B cell (primary cell): ENCODE data around the gene ARHGAP26. TPM values are rescaled to one million over a fixed set of nuclear protein-coding genes. Genes with fewer than 3 reads are reported as not detected.

Source experiments
- ATAC-seq: fragments of 200-7000 bp; cut with Tn5 transposase; one replicate; pipeline ENCODE4 v1.10.0; 2021; ENCODE audit warnings: low read depth, mild to moderate bottlenecking, moderate number of reproducible peaks, moderate library complexity
- CTCF ChIA-PET: fragments of 350-600 bp; sonication (Branson Sonifier 250); formaldehyde crosslinking; loops from one replicate; lab custom pipeline; 2021; ENCODE audit warnings: antibody characterized with exemption, inconsistent platforms; lab: Charles Lee
- POLR2A ChIA-PET: fragments of 350-600 bp; sonication (Branson Sonifier 250); formaldehyde crosslinking; loops from one replicate; lab custom pipeline; 2021; ENCODE audit warnings: antibody characterized with exemption; lab: Charles Lee
- DNase-seq: peaks from one replicate; pipeline ENCODE4 v3.0.0; 2013
- H2AFZ ChIP-seq: 2 replicates; pipeline ENCODE4 v1.6.1; 2012; ENCODE audit warnings: mild to moderate bottlenecking, low read depth, low read length; ENCODE audit not compliant: insufficient read depth, poor library complexity, severe bottlenecking
- H3K27ac ChIP-seq, 2 donors: 1 replicate in 1 of 2; 2 replicates in 1 of 2; pipeline ENCODE4 v1.5.1; 2012 to 2013; ENCODE audit warnings: low read length in 2 of 2, mild to moderate bottlenecking in 2 of 2, moderate library complexity in 1 of 2
- H3K27me3 ChIP-seq, 4 experiments: fragments of 200-600 bp in 1 of 4; sonication (generic) in 1 of 4; replicated peaks in 1 of 4; 1 replicate in 2 of 4; 2 replicates in 2 of 4; pipeline versions ENCODE4 v1.6.1 to v1.7.0; 2013 to 2016; ENCODE audit warnings: low read length in 3 of 4, mild to moderate bottlenecking in 2 of 4, mixed read lengths in 1 of 4, moderate library complexity in 1 of 4; ENCODE audit not compliant: insufficient read depth in 4 of 4, control insufficient read depth in 3 of 4; ENCODE audit errors: control extremely low read depth in 1 of 4
- H3K36me3 ChIP-seq, 2 experiments: replicated peaks in 1 of 2; 1 replicate in 1 of 2; 2 replicates in 1 of 2; pipeline versions ENCODE4 v1.6.1 to v1.7.1; 2013; ENCODE audit warnings: low read length in 1 of 2; ENCODE audit not compliant: insufficient read depth in 2 of 2, control insufficient read depth in 1 of 2; ENCODE audit errors: control extremely low read depth in 1 of 2, extremely low read depth in 1 of 2
- H3K4me1 ChIP-seq, 2 donors: fragments of 200-600 bp in 1 of 2; sonication (generic) in 1 of 2; 1 replicate in 1 of 2; 2 replicates in 1 of 2; pipeline versions ENCODE4 v1.5.1 to v1.6.1; 2013 to 2017; ENCODE audit warnings: low read length in 2 of 2; ENCODE audit not compliant: control insufficient read depth in 2 of 2, insufficient read depth in 2 of 2
- H3K4me2 ChIP-seq: replicated peaks from 2 replicates; pipeline ENCODE3; 2012; ENCODE audit warnings: mild to moderate bottlenecking, low read depth, low read length; ENCODE audit not compliant: poor library complexity, severe bottlenecking
- H3K4me3 ChIP-seq, 5 experiments: fragments of 200-600 bp in 1 of 5; sonication (generic) in 1 of 5; 1 replicate in 3 of 5; 2 replicates in 2 of 5; pipeline versions ENCODE4 v1.5.1 to v1.7.0; 2011 to 2016; ENCODE audit warnings: low read length in 4 of 5, mild to moderate bottlenecking in 4 of 5, low read depth in 2 of 5, control low read depth in 1 of 5, moderate library complexity in 1 of 5; ENCODE audit not compliant: insufficient read depth in 1 of 5; ENCODE audit errors: control extremely low read depth in 1 of 5, extremely low read depth in 1 of 5
- H3K79me2 ChIP-seq: fragments of 200-600 bp; sonication (generic); one replicate; pipeline ENCODE4 v1.6.0; 2016; ENCODE audit warnings: low read length; ENCODE audit not compliant: control insufficient read depth, insufficient read depth
- H3K9ac ChIP-seq: fragments of 200-600 bp; sonication (generic); 2 replicates; pipeline ENCODE4 v1.6.1; 2017; ENCODE audit warnings: mild to moderate bottlenecking, low read length, moderate library complexity
- H3K9me3 ChIP-seq, 3 donors: one replicate each; pipeline versions ENCODE4 v1.6.1 to v1.7.1; 2013; ENCODE audit warnings: low read length in 2 of 3; ENCODE audit not compliant: control insufficient read depth in 2 of 3, insufficient read depth in 1 of 3; ENCODE audit errors: control extremely low read depth in 1 of 3
- H4K20me1 ChIP-seq: 2 replicates; pipeline ENCODE4 v1.6.0; 2012; ENCODE audit warnings: mild to moderate bottlenecking, low read length; ENCODE audit not compliant: insufficient read depth, control insufficient read depth, poor library complexity, severe bottlenecking
- H3K27ac Mint-ChIP-seq: one replicate; pipeline ENCODE4 v1.8.0; 2021; ENCODE audit warnings: mixed read lengths
- H3K27me3 Mint-ChIP-seq: one replicate; pipeline ENCODE4 v1.8.0; 2021; ENCODE audit warnings: mixed read lengths
- H3K4me1 Mint-ChIP-seq: one replicate; pipeline ENCODE4 v1.8.0; 2021; ENCODE audit warnings: mixed read lengths
- H3K4me3 Mint-ChIP-seq: one replicate; pipeline ENCODE4 v1.8.0; 2021; ENCODE audit warnings: mixed read lengths
- H3K9me3 Mint-ChIP-seq: one replicate; pipeline ENCODE4 v1.8.0; 2022; ENCODE audit warnings: mixed read lengths; ENCODE audit not compliant: insufficient read depth
- EZH2 ChIP-seq: IDR thresholded peaks from 2 replicates; pipeline ENCODE4 v1.6.1; 2012; ENCODE audit warnings: borderline replicate concordance, low read depth, mild to moderate bottlenecking, moderate library complexity, low read length; ENCODE audit not compliant: insufficient read depth, poor library complexity, severe bottlenecking
- WGBS: methylation state at CpG from one replicate; pipeline ENCODE4 v1.1.5; 2013; ENCODE audit warnings: missing lambda C conversion rate; ENCODE audit not compliant: insufficient coverage; 5-methylcytosine and 5-hydroxymethylcytosine counted together
- intact Hi-C: fragments of 100-400 bp; cut with micrococcal nuclease; formaldehyde crosslinking; loops from one replicate; pipeline ENCODE4 v1.10.0; 2022
- polyA plus RNA-seq: library from polyadenylated mRNA; depleted of rRNA; stranded (reverse); fragments of >200 nt; gene quantifications from 2 replicates; pipeline ENCODE4 v1.2.3, GENCODE V29; 2012
- total RNA-seq, 2 donors: library from RNA; stranded (reverse); fragments of 120-200 nt in 1 of 2; gene quantifications; 1 replicate in 1 of 2; 2 replicates in 1 of 2; pipeline versions ENCODE4 v1.2.3 to v1.2.4, GENCODE V29; 2013 to 2022
- TF ChIP-seq, protein P1 (sequence below): fragments of 200-600 bp; IDR thresholded peaks from one replicate; pipeline ENCODE4 v1.8.0; 2022; ENCODE audit warnings: antibody characterized with exemption, mild to moderate bottlenecking

ARHGAP26 gene
- total and polyA plus RNA-seq, 2 donors (not counting 1 experiment from before 2014, with no cell fraction given): 1.8 to 22.5 TPM

DNA sequence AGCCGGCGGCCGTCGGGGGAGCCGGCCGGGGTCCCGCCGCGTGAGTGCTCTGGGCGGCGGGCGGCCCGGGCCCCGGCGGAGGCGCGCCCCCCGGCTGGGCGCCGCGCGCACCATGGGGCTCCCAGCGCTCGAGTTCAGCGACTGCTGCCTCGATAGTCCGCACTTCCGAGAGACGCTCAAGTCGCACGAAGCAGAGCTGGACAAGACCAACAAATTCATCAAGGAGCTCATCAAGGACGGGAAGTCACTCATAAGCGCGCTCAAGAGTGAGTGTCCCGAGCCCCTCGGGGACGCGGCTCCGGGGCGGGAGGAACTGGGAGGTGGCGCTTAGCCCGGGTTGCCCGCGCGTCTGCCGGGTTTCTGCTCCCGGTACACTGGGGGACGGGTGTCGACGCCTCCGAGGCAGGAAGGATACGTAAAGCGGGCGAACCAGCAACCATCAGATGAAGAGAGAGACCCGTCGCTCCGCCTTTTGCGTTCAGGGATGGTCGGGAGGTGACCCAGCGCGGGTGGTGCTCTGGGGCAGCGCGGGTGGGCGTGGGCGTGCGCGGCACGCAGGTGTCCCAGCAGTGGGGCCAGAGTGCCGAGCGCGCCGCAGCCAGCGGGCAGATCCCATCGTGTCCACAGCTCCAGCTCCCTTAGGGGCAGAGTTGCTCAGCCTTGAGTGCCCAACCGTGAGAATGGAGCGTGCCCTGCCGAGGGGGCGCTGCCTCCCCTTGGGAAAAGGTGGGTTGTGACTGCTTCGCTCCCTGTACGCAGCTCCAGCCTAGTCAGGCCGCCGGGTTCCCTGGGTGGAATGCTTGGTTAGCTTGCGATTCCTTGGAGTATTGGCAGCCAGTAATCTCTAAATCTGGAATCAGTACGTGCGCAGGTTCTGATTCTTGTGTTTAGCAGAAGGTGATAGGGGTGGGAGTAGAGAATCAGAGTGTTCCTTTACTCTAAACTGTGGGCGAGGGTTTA is 753 bp downstream of the ARHGAP26 start:
- H3K9me3 Mint-ChIP-seq: no peaks in the 10 kb centered on the region
- peak; percentile 75 for DNase-seq
- Histone ChIP-seq H3K4me2 (peak overlapping the region; percentile 92), H3K79me2 (peaks cover 10% of the 10 kb centered on the region), H3K4me1 (peaks cover 11 to 12% of the 10 kb centered on the region in 2 donors), H3K9me3 (no peaks in the 10 kb centered on the region), H4K20me1 (no peaks in the 10 kb centered on the region), H3K27me3 (no peaks in the 10 kb centered on the region), H3K9ac (peak overlapping the region; percentile 87), H3K27ac (peak overlapping the region; percentile 3 to 68), H2AFZ (peak overlapping the region; percentile 87), H3K36me3 (no peaks in the 10 kb centered on the region), H3K4me3 (peak overlapping the region; percentile 78 to 90 (median 90))
- H3K4me1 Mint-ChIP-seq: peaks cover 20% of the 10 kb centered on the region
- H3K4me3 Mint-ChIP-seq: peak overlapping the region; percentile 97
- ChIA-PET POLR2A (interaction anchor here (0.6 to 1.7 kb wide), 3 partner anchors 8 to 632 kb away, joined by 3 to 5 read pairs (median 3); partner anchors contain the start of gene NR3C1), CTCF (interaction anchor here (0.9 to 5.1 kb wide), 17 partner anchors 9 to 118 kb away, joined by 3 to 37 read pairs (median 5); no protein-coding TSS in a partner anchor)
- peak; percentile 3 for ATAC-seq
- peak overlapping the region; percentile 85 for H3K27ac Mint-ChIP-seq
- H3K27me3 Mint-ChIP-seq: no peaks in the 10 kb centered on the region
- intact Hi-C loops: loop anchor here (1.0 to 5.0 kb wide), 9 partner anchors 24 to 1450 kb away; partner anchors contain the start of genes ARAP3, KCTD16, NR3C1 and TAF7
- under 1% methylated on average over 83 of the region's 86 CpGs for WGBS
- TF ChIP-seq EZH2: no peak
- TF ChIP-seq, protein P1, sequence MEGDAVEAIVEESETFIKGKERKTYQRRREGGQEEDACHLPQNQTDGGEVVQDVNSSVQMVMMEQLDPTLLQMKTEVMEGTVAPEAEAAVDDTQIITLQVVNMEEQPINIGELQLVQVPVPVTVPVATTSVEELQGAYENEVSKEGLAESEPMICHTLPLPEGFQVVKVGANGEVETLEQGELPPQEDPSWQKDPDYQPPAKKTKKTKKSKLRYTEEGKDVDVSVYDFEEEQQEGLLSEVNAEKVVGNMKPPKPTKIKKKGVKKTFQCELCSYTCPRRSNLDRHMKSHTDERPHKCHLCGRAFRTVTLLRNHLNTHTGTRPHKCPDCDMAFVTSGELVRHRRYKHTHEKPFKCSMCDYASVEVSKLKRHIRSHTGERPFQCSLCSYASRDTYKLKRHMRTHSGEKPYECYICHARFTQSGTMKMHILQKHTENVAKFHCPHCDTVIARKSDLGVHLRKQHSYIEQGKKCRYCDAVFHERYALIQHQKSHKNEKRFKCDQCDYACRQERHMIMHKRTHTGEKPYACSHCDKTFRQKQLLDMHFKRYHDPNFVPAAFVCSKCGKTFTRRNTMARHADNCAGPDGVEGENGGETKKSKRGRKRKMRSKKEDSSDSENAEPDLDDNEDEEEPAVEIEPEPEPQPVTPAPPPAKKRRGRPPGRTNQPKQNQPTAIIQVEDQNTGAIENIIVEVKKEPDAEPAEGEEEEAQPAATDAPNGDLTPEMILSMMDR: no peak
